ENCODE data around the gene CEP162.
"Not testable (repeated sequence)": the region's sequence is repeated elsewhere in the genome, so short reads cannot be mapped to it uniquely, and the experiment has no call there.

DNA sequence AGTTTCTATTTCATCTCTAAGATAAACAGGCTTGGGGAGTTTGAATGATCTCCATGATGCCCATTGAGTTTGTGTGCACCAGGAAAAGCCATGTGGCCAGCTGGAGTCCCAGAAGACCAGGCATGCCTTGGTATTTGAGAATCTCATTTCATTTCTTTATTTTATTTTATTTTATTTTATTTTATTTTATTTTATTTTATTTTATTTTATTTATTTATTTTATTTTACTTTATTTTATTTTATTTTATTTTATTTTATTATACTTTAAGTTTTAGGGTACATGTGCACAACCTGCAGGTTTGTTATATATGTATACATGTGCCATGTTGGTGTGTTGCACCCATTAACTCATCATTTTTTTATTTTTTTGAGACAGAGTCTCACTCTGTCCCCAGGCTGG, 142.7 kb downstream of the CEP162 start:
- not testable (repeated sequence) for TF ChIP-seq CTCF, POLR2A (IDR thresholded peaks at IDR 0.05)

Data from heart left ventricle (tissue), 13 donors.